NCI-H1694 (cell line): ENCODE results near the gene CDK5R2.

Source experiments
- DNase-seq: peaks from one replicate; lab custom pipeline; 2025; lab: John Stamatoyannopoulos, UW

CDK5R2 gene

GRCh38 chr2:218961651-218962570 is 2.4 kb downstream of the CDK5R2 start:
- peak; percentile 56 for DNase-seq

- peak; percentile 85 for DNase-seq
Observed at GRCh38 chr2:218962859-218963492, 3.5 kb downstream of the CDK5R2 start.

DNA sequence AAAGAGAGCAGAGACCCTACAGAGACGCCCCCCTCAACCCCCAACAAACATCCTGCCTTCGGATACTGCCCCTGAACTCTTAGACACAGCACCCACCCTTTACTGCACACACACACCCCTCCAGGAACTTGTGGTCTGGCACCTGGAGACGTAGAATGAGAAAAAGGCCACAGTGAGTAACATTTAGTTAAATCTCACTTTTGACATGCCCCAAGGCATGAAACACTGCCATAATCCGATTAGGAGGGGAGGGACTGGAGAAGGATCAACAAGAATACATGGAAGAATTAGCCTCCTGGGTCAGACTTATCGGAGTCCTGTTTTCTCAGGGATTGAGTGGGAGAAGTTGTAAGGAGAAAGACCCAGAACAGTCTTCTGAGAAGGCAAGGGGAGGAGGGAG is 4.1 kb downstream of the CDK5R2 start:
- DNase-seq, result no peak

DNA sequence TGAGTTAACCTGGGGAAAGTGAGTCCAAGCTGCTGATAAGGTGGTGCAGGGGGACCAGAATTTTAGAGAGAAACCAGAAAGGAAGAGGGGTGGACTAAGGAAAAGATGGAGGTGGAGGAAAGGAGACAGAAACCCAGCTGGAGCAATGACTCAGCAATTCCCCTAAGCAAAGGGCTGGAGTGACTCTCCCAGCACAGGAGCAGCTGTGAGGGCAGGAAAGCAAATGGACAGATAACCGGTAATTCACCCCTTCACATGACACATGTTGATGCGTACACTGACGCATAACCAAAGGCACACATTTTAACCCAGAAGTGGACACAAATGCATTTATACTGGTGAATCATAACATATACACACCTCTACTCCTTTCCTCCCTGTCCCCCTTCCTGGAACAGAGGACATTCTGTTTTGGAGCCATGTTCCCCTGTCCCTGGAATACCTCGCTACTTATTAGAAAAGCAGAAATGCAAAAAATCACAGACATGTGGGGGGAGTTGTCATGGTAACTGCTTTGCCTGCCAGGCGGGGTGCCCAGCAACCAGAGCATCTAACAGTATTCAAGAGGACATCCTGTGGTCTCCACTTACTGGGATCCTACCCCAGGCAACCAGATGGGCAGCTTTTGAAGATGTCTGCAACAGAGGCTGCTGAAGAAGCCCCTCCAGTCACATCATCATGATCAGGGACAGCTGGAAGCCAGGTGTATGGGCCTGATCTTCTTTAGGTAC is 4.7 kb downstream of the CDK5R2 start:
- no peak for DNase-seq

DNA sequence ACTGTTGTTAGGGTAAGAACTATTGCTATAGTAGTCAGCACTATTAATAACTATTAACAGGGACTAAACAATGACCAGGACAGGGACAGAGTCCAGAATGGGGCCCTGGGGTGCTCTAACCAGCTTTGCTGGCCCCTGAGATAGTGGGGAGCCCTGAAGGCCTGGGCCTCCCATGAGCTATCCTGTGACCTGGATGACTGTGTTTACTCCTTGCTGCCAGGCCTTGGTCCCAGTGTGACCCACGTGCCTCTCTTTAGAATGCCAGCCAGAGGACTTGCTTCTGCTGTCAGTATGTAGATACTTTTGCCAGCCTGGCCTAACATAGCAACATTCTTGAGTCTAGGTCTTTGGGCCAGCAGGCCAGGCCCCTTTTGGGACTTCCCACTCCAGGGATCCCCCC is 11.4 kb downstream of the CDK5R2 start:
- DNase-seq, result no peak

- no peak for DNase-seq
Observed at GRCh38 chr2:218975060-218975777, 15.8 kb downstream of the CDK5R2 start.

- DNase-seq, result peak; percentile 93
Observed at GRCh38 chr2:218979846-218980734, 20.6 kb downstream of the CDK5R2 start.

GRCh38 chr2:218980735-218981389 is 21.4 kb downstream of the CDK5R2 start:
- DNase-seq, result peak; percentile 73

DNA sequence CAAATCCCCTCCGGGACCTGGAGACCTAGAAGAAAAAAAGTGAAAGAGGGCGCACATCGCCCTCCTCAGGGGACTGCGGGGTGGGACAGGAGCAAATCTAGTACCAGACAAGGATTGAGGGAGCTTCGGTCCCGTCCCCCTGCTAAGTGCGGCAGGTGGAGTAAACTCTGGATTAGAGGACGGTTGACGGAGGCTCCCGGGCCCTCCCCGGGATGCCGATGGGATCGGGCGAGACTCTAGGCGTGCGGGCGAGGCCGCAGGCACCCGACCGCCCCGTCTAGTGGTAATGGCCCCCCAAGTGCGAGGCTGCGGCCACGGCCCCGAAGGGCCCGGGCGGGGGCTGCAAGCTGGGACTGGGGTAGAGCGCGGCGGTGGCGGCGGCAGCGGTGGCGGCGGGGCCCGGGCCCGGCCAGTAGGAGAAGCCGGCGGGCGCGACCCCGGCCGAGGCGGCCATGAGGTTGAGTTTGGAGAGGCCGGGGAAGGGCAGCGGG is 22.0 kb downstream of the CDK5R2 start:
- DNase-seq, result peak; percentile 67

- DNase-seq, result no peak
Observed at GRCh38 chr2:218981881-218982585, 22.6 kb downstream of the CDK5R2 start.

- no peak for DNase-seq
Observed at GRCh38 chr2:218982586-218983262, 23.3 kb downstream of the CDK5R2 start.

DNA sequence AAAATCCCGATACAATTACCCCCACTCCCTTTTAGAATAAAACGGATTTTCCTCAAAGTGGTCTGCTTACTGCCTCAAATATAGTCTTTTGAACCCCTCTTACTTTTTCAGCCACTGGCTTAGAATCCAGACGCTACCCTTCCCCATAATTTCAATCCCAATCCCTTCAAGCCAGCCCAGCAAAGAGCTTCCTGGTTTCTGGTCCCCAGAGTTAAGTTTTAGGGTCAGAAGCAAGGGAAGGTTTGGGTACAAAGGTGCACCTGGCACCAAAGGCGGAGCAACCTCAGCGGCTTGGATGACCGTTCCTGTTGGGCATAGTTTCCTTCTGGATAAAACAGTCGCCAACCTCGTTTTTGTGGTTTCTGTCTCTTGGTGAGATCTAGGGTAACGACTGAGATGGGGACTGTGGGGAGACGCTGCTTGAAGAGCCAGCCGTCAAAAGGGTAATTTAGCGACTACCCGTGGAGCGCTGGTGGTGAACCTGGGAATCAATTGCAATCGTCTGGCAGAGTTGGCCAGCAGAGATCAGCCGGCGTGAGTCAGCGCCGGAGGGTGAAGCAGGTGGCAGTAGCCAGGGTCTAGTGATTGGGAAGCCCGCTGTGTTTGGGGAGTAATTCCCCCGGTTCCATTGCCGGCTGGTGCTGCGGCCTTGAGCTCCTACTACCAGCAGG is 23.9 kb downstream of the CDK5R2 start:
- no peak for DNase-seq

DNA sequence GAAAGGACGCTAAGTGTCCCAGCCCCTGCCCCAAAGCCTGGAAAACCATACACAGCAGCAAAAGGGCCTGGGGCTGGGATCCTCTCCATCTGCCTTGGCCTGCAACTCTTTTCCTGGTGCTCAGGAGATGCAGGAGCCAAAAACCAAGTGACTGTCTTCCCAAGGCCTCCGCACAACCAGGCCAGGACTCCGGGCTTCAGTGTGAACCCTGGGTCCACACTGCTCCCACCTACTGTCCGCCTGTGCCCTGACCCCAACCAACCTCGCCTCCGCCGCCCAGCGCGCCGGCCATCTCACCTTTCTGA is 24.4 kb downstream of the CDK5R2 start:
- DNase-seq, result no peak

DNA sequence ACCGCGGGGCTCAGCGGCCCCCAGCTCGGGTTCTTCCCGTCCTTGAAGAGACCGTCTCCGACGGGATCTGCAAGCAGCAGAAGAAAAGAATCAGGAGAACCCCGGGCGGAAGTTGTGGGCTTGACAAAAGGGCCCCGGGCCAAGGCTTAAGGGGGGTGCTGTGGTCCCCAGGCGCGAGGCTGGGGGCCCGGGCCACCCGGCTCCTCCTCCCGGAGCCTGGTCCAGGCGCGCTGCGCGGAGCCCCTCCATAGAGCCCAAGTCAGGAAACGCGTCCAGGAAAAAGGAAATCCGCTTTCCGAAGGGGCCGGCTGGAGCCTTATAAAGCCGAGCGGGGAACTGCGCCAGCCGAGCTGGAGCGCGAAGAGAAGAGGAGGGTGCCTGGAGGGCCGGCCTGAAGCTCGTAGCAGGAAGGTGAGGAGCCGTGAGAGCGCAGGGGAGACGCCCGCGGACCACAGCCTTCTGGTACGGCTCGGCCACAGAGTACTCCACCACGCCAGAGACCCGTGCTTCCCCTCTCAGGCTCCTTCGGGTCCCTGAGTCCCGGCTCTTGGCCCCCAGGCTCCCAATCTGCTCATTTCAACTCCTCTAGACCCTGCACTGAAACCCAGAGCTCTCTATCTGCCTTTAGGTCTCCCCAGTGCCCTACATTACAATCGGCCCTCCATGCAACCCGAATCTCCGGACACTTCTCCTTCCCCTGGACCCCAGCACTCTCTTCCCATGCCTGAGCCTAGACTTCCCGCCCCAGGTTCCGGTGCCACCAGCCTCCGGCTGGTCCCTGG is 25.0 kb downstream of the CDK5R2 start:
- DNase-seq, result no peak

DNA sequence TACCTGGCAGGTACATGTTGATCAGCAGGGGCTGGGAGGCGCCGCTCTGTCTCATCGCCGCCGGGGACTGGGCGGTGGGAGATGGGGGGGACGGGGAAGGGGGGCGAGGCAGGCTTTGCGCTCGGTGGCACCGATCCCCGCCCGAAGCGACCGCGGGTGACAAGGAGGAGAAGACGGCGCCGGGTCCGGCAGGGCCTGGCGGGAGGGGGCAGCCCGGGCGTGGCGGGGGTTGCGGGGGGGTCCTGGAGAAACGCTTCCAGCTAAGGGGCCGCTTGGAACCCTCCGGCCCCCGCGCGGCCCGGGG is 25.5 kb downstream of the CDK5R2 start, which contains the start of gene FEV:
Gene FEV, minus strand, starts transcription at position 164 of the 304 bp plus-strand sequence. Its CDS starts 109 bp downstream, at position 55.
- DNase-seq, result no peak

DNA sequence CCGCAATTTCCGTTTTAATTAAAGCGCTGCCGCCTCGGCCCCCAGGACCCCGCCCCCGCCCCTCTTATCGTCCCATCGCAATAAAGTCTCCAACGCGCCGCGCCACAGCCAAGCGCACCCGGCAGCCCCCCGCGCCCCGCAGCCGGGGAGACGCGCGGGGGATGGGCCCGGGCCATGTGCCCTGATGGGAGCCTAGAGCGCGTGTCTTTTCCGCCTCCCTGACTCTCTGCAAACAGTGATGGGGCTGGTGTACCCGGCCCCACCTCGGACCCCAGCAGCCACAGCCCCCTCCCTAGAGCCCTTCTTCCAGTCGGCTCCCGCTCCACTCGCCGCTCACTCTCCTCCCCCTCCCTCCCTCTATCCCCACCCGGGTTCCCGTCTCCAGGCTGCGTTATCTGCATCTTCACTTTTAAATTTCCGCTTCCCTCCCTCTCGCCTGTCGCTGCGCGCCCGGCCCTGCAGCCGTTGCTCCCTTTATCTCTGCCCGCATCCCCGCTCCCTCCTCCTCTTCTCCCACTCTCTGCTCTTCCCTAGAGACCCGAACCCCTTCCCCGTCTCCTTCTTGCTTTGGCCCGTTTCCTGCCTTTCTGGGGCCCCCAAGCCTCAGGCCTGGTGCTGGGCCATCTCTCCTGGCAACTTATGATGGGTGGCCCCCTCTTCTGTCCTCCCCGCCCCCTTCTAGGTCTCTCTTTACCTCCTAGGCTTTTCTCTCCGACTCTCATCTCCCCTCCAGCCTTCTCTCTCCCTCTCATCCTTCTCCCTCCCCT is 26.0 kb downstream of the CDK5R2 start:
- DNase-seq, result no peak

DNA sequence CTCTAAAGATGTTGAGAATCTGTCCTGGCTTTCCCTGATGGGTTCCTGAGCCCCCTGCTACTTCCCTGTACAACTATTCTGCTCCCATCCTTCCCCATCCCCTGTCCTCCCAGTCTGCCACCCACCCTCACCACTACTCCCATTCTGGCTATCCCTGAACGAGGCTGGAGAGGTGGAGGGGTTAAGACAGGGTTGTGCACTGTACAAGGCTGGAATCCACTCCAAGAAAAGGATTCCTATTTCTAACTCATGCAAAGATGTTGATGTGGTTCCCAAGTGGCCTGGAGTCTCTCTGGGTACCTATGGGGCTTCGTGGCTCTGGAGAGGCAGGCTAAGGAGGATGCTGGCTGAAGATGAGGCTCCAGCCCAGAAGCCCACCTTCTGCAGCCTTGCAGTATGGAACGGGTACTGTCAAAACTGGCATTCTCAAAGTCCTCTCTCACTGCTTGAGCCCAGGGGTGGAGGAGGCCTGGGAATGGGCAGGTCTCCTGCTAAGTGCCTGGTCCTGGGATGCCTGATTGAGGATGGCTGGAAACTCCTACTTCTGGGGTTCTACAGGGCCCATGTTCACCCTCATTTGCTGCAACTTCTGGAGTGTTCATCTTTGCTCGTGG is 26.8 kb downstream of the CDK5R2 start:
- DNase-seq, result no peak
